ENCODE data around the gene ADAMTSL2.

GRCh38 chr9:133493428-133493827 lies 41.1 kb upstream of the ADAMTSL2 start:
- TF ChIP-seq REST (IDR thresholded peaks at IDR 0.05; ENCODE audit: insufficient read depth in 1 of 2, low read depth in 2 of 2, low read length in 2 of 2), result no peak
- TF ChIP-seq POLR2AphosphoS5 (IDR thresholded peaks at IDR 0.05; ENCODE audit: low read depth, low read length), result no peak
